K562 (cell line): ENCODE data around the gene PHLDB1. TPM values are rescaled to one million over a fixed set of nuclear protein-coding genes. Genes with fewer than 3 reads are reported as not detected.

Experiments
- CREM ChIP-seq: IDR thresholded peaks from 2 replicates; pipeline ENCODE4 v1.6.1; 2014; ENCODE audit warnings: antibody characterized with exemption, low read depth
- ELK3 ChIP-seq: fragments of 450-650 bp; formaldehyde crosslinking; IDR thresholded peaks from 2 replicates; pipeline ENCODE4 v1.4.0; 2020; ENCODE audit warnings: mild to moderate bottlenecking
- HCFC1 ChIP-seq: IDR thresholded peaks from 2 replicates; pipeline ENCODE4 v1.6.1; 2012; ENCODE audit warnings: low read depth, low read length, improper control_type of control experiment
- HOMEZ ChIP-seq: fragments of 250-450 bp; sonication (Bioruptor Pico); IDR thresholded peaks from 2 replicates; pipeline ENCODE4 v1.4.0; 2020; ENCODE audit warnings: mild to moderate bottlenecking, moderate library complexity
- MAFF ChIP-seq: IDR thresholded peaks from 2 replicates; pipeline ENCODE4 v1.6.1; 2012; ENCODE audit warnings: low read length, improper control_type of control experiment
- MCM3 ChIP-seq: fragments of 450-650 bp; IDR thresholded peaks from 2 replicates; pipeline ENCODE4 v1.6.1; 2016
- PATZ1 ChIP-seq: fragments of 250-450 bp; sonication (Bioruptor Pico); IDR thresholded peaks from 2 replicates; pipeline ENCODE4 v1.5.0; 2020; ENCODE audit warnings: mild to moderate bottlenecking, borderline replicate concordance
- POLR2AphosphoS5 ChIP-seq: IDR thresholded peaks from 2 replicates; pipeline ENCODE4 v1.6.1; 2011; ENCODE audit warnings: mild to moderate bottlenecking, low read depth, low read length, moderate library complexity; ENCODE audit not compliant: control insufficient read depth, insufficient read depth
- PYGO2 ChIP-seq: fragments of 450-650 bp; IDR thresholded peaks from 2 replicates; pipeline ENCODE4 v1.6.1; 2016; ENCODE audit warnings: mild to moderate bottlenecking, missing genetic modification characterization, moderate library complexity, missing compliant biosample characterization
- SLC30A9 ChIP-seq: fragments of 250-450 bp; sonication (Bioruptor Pico); IDR thresholded peaks from 2 replicates; pipeline ENCODE4 v1.8.0; 2022; ENCODE audit warnings: mild to moderate bottlenecking, moderate library complexity
- SMARCE1 ChIP-seq: fragments of 450-650 bp; IDR thresholded peaks from 2 replicates; pipeline ENCODE4 v1.7.1; 2016; ENCODE audit warnings: mild to moderate bottlenecking
- TAL1 ChIP-seq: fragments of 450-650 bp; IDR thresholded peaks from 2 replicates; pipeline ENCODE4 v1.6.1; 2016; ENCODE audit warnings: mild to moderate bottlenecking
- TSC22D4 ChIP-seq: fragments of 450-650 bp; IDR thresholded peaks from 2 replicates; pipeline ENCODE4 v1.6.1; 2016; ENCODE audit warnings: missing genetic modification characterization, missing biosample characterization, control low read depth
- ZBTB40 ChIP-seq, 2 experiments: fragments of 450-650 bp in 1 of 2; sonication (generic) in 1 of 2; formaldehyde crosslinking in 1 of 2; IDR thresholded peaks; 2 replicates each; pipeline versions ENCODE4 v1.7.1 to v1.9.0; 2016 to 2022; ENCODE audit warnings: inconsistent platforms in 1 of 2, mild to moderate bottlenecking in 1 of 2, missing genetic modification reagents in 1 of 2
- ZNF766 ChIP-seq: fragments of 200-800 bp; sonication (Bioruptor generic); conservative IDR thresholded peaks from 2 replicates; pipeline ENCODE4 v1.6.1; 2016; ENCODE audit warnings: missing genetic modification characterization, missing compliant biosample characterization
- polyA plus RNA-seq, 8 experiments: library from polyadenylated mRNA; depleted of rRNA in 4 of 8; stranded (reverse) in 5 of 8; unstranded in 3 of 8; fragments of >200 nt; fragmentation: Nextera tagmentation in 2 of 8; fragmentation: Illumina TruSeq in 1 of 8; extraction: Ambion mirVana in 2 of 8; extraction: Trizol in 1 of 8; gene quantifications; 2 replicates each; pipeline versions ENCODE4 v1.2.1 to v1.2.3, GENCODE V29; 2011 to 2014; ENCODE audit warnings: inconsistent platforms in 1 of 8, missing spikeins in 1 of 8
- total RNA-seq, 7 experiments: library from RNA; depleted of rRNA in 6 of 7; stranded (reverse); fragments of >200 nt in 6 of 7; fragmentation: Illumina TruSeq in 2 of 7; extraction: Trizol in 2 of 7; gene quantifications; 2 replicates each; pipeline versions ENCODE4 v1.2.1 to v1.2.3, GENCODE V29; 2011 to 2021; ENCODE audit warnings: low replicate concordance in 1 of 7

The PHLDB1 gene
- total and polyA plus RNA-seq, 9 of the 15 experiments (the other 6 are each of a cell fraction or from before 2014, with no cell fraction given): 2.0 to 28.7 (median 16.2) TPM

- no peak for TF ChIP-seq MCM3
- 0 out of 2 replicates have a peak, but pooled peaks have one; percentile 37 for TF ChIP-seq SMARCE1
- TF ChIP-seq HCFC1: no peak
- peak; percentile 70 for TF ChIP-seq ZNF766 (CRISPR knock-in tag)
- no peak for TF ChIP-seq ELK3
- no peak for TF ChIP-seq PATZ1
- TF ChIP-seq TAL1: peak; percentile 87
- TF ChIP-seq SLC30A9 (CRISPR knock-in tag): no peak
- peak; percentile 62 for TF ChIP-seq POLR2AphosphoS5
- TF ChIP-seq CREM: peak; percentile 76
- peak; percentile 91 for TF ChIP-seq MAFF
- TF ChIP-seq ZBTB40 (IDR thresholded peaks at IDR 0.05): no peak
- TF ChIP-seq ZBTB40 (CRISPR knock-in tag; IDR thresholded peaks at IDR 0.05): no peak
- TF ChIP-seq HOMEZ (CRISPR knock-in tag): no peak
- peak; percentile 63; the same call in 1 of the 2 replicates for TF ChIP-seq PYGO2 (tag)
- no peak for TF ChIP-seq TSC22D4 (tag)
Observed at GRCh38 chr11:118572981-118573550, 34.3 kb upstream of the PHLDB1 start (continued).
